ENCODE results near the gene TSFM. TPM values are rescaled to one million over a fixed set of nuclear protein-coding genes. Genes with fewer than 3 reads are reported as not detected.
"Not testable (repeated sequence)": the region's sequence is repeated elsewhere in the genome, so short reads cannot be mapped to it uniquely, and the experiment has no call there.

The TSFM gene
- polyA plus RNA-seq, 1 experiment = 15.1 TPM

GRCh38 chr12:57815177-57816000 lies 32.8 kb downstream of the TSFM start:
- H3K36me3 ChIP-seq (ENCODE audit: control insufficient read depth, insufficient read depth, low read length) = peaks cover 20% of the 10 kb centered on the region
- POLR2A ChIA-PET = no interaction called here
- CTCF ChIA-PET = interaction anchor here (1.0 to 8.5 kb wide), 4 partner anchors 13 to 90 kb away, joined by 3 to 56 read pairs (median 6); no protein-coding TSS in a partner anchor
- no peak for DNase-seq (ENCODE audit: low read depth)
- H3K4me3 ChIP-seq (ENCODE audit: low read depth, low read length) = no peak overlapping the region
- TF ChIP-seq, protein P1, sequence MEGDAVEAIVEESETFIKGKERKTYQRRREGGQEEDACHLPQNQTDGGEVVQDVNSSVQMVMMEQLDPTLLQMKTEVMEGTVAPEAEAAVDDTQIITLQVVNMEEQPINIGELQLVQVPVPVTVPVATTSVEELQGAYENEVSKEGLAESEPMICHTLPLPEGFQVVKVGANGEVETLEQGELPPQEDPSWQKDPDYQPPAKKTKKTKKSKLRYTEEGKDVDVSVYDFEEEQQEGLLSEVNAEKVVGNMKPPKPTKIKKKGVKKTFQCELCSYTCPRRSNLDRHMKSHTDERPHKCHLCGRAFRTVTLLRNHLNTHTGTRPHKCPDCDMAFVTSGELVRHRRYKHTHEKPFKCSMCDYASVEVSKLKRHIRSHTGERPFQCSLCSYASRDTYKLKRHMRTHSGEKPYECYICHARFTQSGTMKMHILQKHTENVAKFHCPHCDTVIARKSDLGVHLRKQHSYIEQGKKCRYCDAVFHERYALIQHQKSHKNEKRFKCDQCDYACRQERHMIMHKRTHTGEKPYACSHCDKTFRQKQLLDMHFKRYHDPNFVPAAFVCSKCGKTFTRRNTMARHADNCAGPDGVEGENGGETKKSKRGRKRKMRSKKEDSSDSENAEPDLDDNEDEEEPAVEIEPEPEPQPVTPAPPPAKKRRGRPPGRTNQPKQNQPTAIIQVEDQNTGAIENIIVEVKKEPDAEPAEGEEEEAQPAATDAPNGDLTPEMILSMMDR (IDR thresholded peaks at IDR 0.05; ENCODE audit: insufficient read depth, low read depth, low read length) = no peak
- no peaks in the 10 kb centered on the region for H3K27me3 ChIP-seq (ENCODE audit: control insufficient read depth, insufficient read depth, low read length)

DNA sequence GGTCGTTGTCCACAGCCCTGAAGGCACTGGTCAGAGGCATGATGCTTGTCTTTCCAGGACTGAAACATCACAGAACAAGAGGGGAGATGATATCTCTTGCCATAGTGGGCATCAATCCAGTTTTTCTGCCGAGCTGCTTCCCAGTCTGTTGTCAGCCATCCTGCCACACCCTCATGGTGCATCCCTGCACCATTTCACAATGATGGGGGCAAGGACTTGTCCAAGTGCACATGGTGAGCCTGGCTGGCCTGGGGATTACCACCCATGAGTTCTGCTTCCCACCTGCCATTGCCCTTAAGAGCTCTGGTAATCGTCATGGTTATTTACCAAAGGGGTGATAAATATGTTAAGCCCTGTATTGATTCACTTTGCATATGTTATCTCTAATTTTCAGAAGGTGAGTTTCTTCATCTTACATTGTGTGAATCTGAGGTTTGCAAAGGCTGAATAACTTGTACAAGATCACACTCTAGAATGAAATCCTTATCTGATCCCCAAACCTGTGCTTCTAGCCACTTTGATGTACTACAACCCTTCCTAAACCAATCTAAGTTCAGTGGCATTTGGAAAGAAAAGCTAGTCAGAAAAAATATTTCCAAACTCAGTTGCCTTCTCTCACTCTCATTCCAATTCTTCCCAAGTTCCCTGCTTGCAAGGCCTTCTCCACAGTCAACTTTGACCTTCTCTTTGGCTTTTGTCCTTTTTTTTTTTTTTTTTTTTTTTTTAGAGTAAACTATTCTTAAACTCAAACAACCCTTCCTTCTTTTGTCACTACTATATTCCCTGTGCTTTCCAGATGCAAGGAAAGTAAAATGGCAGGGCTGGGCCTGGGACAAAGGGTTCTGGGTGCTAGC lies 33.6 kb downstream of the TSFM start:
- TF ChIP-seq, protein P1 (IDR thresholded peaks at IDR 0.05; ENCODE audit: insufficient read depth, low read depth, low read length) = no peak
- POLR2A ChIA-PET = no interaction called here

DNA sequence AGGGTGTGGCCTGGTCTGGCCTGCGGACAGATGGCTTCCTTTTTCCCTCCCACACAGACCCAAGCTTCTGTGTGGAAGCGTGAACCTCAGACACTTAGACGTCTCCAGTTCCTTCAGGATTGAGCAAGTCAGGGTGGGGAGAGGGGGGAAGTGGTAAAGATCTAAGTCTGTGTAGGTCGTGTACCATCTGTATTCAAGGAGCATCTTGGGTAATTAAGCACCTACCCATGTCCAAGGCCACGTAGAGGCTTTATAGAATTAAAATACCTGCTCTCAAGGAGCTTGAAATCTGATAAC lies 34.2 kb downstream of the TSFM start:
- POLR2A ChIA-PET = no interaction called here

More for the DNA sequence above, 33.6 kb downstream of the TSFM start:
- Histone ChIP-seq H3K36me3 (ENCODE audit: control insufficient read depth, insufficient read depth, low read length) (peaks cover 22% of the 10 kb centered on the region), H3K4me3 (ENCODE audit: low read depth, low read length) (no peak overlapping the region), H3K27me3 (ENCODE audit: control insufficient read depth, insufficient read depth, low read length) (no peaks in the 10 kb centered on the region)
- CTCF ChIA-PET = interaction anchor here (1.0 to 8.5 kb wide), 5 partner anchors 14 to 89 kb away, joined by 3 to 56 read pairs (median 8); no protein-coding TSS in a partner anchor
- no peak for DNase-seq (ENCODE audit: low read depth)

GRCh38 chr12:57817261-57817989 lies 34.8 kb downstream of the TSFM start:
- ChIA-PET CTCF (interaction anchor here (0.6 to 8.5 kb wide), 7 partner anchors 10 to 83 kb away, joined by 3 to 56 read pairs (median 3); no protein-coding TSS in a partner anchor), POLR2A (interaction anchor here (0.7 kb wide), 1 partner anchor 118 kb away, joined by 3 read pairs; no protein-coding TSS in a partner anchor)
- H3K36me3 ChIP-seq (ENCODE audit: control insufficient read depth, insufficient read depth, low read length) = peaks cover 28% of the 10 kb centered on the region
- H3K4me3 ChIP-seq (ENCODE audit: low read depth, low read length) = no peak overlapping the region
- TF ChIP-seq, protein P1 (IDR thresholded peaks at IDR 0.05; ENCODE audit: insufficient read depth, low read depth, low read length) = no peak
- DNase-seq (ENCODE audit: low read depth) = no peak
- H3K27me3 ChIP-seq (ENCODE audit: control insufficient read depth, insufficient read depth, low read length) = no peaks in the 10 kb centered on the region

More for the DNA sequence above, 34.2 kb downstream of the TSFM start:
- Histone ChIP-seq H3K36me3 (ENCODE audit: control insufficient read depth, insufficient read depth, low read length) (peaks cover 24% of the 10 kb centered on the region), H3K27me3 (ENCODE audit: control insufficient read depth, insufficient read depth, low read length) (no peaks in the 10 kb centered on the region), H3K4me3 (ENCODE audit: low read depth, low read length) (no peak overlapping the region)
- TF ChIP-seq, protein P1 (IDR thresholded peaks at IDR 0.05; ENCODE audit: insufficient read depth, low read depth, low read length) = no peak
- no peak for DNase-seq (ENCODE audit: low read depth)
- CTCF ChIA-PET = interaction anchor here (1.6 to 8.5 kb wide), 3 partner anchors 14 to 84 kb away, joined by 3 to 56 read pairs (median 10); no protein-coding TSS in a partner anchor

DNA sequence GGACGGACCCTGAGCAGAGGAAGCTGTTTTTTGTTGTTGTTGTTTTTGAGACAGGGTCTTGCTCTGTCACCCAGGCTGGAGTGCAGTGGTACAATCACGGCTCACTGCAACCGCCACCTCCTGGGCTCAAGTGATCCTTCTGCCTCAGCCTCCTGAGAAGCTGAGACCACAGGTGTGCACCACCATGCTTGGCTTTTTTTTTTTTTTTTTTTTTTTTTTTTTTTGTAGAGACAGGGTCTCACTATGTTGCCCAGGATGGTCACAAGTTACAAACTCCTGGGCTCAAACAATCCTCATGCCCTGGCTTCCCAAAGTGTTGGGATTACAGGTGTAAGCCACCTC lies 35.4 kb downstream of the TSFM start:
- H3K36me3 ChIP-seq (ENCODE audit: control insufficient read depth, insufficient read depth, low read length) = peaks cover 33% of the 10 kb centered on the region
- not testable (repeated sequence) for DNase-seq (ENCODE audit: low read depth); H3K27me3 ChIP-seq (ENCODE audit: control insufficient read depth, insufficient read depth, low read length); H3K4me3 ChIP-seq (ENCODE audit: low read depth, low read length)
- ChIA-PET CTCF (interaction anchor here (0.9 to 8.5 kb wide), 11 partner anchors 8 to 93 kb away, joined by 3 to 56 read pairs (median 3); no protein-coding TSS in a partner anchor), POLR2A (interaction anchor here (0.7 kb wide), 1 partner anchor 117 kb away, joined by 3 read pairs; no protein-coding TSS in a partner anchor)

GRCh38 chr12:57820119-57820518 lies 37.5 kb downstream of the TSFM start:
- H3K4me3 ChIP-seq (ENCODE audit: low read depth, low read length); H3K27me3 ChIP-seq (ENCODE audit: control insufficient read depth, insufficient read depth, low read length); DNase-seq (ENCODE audit: low read depth); POLR2A ChIA-PET: not testable (repeated sequence)
- peaks cover 52% of the 10 kb centered on the region for H3K36me3 ChIP-seq (ENCODE audit: control insufficient read depth, insufficient read depth, low read length)
- CTCF ChIA-PET = interaction anchor here (2.4 kb wide), 1 partner anchor 85 kb away, joined by 10 read pairs; no protein-coding TSS in a partner anchor

DNA sequence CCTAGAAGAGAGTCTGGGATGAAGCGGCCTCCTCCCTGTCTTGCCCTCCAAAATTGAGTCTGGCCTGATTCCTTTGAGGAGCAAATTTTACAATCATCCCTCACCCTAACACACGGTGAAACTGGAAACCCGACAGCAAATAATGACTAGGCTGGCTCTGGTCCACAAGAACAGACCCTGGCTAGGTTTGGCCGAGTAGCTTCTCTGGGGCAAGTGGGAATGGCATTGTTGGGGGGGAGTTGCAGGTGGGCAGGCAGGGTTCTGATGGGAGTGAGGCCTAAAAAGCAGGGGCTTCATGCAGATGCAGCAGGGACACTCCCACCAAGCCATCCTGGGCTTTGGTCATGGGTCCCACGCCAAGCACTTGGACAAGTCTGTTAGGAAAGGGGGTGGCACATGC lies 38.4 kb downstream of the TSFM start:
- H3K27me3 ChIP-seq (ENCODE audit: control insufficient read depth, insufficient read depth, low read length); H3K4me3 ChIP-seq (ENCODE audit: low read depth, low read length); DNase-seq (ENCODE audit: low read depth); POLR2A ChIA-PET: not testable (repeated sequence)
- H3K36me3 ChIP-seq (ENCODE audit: control insufficient read depth, insufficient read depth, low read length) = peaks cover 54% of the 10 kb centered on the region
- CTCF ChIA-PET = interaction anchor here (0.8 to 2.4 kb wide), 4 partner anchors 11 to 85 kb away, joined by 3 to 5 read pairs (median 4); no protein-coding TSS in a partner anchor

Measured in BJ (cell line).